ENCODE measurements around the gene TBC1D19.

DNA sequence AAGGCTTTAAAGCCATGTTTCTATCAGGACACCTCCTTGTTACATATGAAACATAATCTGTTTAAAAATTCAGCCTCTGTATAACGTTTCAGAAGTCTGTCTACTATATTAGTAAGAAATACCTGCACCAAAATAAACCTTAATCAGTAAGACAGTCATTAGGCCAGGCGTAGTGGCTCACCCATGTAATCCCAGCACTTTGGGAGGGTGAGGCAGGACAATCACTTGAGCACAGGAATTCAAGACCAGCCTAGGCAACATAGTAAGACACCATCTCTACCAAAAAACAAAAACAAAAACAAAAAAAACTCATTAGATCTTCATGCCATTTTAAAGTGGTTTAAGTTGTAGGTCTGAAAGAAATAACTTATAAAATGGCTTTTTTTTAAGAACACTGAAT is 169.3 kb downstream of the TBC1D19 start:
- TF ChIP-seq, protein P1, sequence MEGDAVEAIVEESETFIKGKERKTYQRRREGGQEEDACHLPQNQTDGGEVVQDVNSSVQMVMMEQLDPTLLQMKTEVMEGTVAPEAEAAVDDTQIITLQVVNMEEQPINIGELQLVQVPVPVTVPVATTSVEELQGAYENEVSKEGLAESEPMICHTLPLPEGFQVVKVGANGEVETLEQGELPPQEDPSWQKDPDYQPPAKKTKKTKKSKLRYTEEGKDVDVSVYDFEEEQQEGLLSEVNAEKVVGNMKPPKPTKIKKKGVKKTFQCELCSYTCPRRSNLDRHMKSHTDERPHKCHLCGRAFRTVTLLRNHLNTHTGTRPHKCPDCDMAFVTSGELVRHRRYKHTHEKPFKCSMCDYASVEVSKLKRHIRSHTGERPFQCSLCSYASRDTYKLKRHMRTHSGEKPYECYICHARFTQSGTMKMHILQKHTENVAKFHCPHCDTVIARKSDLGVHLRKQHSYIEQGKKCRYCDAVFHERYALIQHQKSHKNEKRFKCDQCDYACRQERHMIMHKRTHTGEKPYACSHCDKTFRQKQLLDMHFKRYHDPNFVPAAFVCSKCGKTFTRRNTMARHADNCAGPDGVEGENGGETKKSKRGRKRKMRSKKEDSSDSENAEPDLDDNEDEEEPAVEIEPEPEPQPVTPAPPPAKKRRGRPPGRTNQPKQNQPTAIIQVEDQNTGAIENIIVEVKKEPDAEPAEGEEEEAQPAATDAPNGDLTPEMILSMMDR (conservative IDR thresholded peaks at IDR 0.05) = no peak
- TF ChIP-seq EZH2 (IDR thresholded peaks at IDR 0.05; ENCODE audit: low read depth) = no peak
